LNCAP (cell line): ENCODE data around the gene FSHR.

Experiments used
- TF ChIP-seq, protein P1 (sequence below): fragments of 450-650 bp; IDR thresholded peaks from 2 replicates; pipeline ENCODE4 v1.5.1; 2017; ENCODE audit warnings: mild to moderate bottlenecking

Gene FSHR

DNA sequence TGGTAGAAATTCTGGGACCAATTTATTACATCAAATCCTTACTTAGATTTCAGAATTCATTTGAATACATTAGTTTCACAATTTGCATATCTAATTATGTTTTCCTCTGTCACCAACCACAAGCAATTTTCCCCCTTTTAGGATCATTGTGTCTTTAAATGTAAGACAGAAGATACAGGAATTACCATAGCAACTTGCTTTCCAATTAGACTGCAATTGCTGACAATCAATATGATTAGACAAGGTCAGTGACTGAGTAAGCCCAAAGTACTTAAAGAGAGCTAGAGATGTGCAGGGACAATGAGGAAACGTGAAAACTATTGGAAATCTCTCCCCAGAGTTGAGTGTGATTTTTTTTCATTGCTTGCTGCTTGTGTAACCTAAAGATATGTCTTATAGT lies 121.4 kb downstream of the FSHR start:
- TF ChIP-seq, protein P1, sequence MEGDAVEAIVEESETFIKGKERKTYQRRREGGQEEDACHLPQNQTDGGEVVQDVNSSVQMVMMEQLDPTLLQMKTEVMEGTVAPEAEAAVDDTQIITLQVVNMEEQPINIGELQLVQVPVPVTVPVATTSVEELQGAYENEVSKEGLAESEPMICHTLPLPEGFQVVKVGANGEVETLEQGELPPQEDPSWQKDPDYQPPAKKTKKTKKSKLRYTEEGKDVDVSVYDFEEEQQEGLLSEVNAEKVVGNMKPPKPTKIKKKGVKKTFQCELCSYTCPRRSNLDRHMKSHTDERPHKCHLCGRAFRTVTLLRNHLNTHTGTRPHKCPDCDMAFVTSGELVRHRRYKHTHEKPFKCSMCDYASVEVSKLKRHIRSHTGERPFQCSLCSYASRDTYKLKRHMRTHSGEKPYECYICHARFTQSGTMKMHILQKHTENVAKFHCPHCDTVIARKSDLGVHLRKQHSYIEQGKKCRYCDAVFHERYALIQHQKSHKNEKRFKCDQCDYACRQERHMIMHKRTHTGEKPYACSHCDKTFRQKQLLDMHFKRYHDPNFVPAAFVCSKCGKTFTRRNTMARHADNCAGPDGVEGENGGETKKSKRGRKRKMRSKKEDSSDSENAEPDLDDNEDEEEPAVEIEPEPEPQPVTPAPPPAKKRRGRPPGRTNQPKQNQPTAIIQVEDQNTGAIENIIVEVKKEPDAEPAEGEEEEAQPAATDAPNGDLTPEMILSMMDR: no peak

DNA sequence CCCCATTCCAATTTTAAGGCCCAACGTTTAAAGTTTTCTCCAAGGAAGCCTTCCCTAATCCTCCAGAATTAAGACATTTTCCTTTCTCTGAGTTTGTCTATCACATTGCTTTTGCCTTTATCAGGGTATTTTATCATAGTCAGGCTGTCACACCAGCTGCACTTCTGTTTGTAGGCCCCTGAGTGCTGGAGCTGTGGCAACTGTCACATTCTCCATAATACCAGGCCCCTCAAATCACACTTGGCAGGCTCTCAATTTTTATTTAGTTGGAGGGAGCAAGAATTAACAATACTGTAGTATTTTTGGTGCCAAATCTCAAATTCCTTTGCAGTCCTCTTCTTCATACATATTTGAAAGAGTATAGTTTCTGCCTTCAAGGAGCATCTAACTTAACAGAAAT lies 122.2 kb downstream of the FSHR start:
- TF ChIP-seq, protein P1: no peak

DNA sequence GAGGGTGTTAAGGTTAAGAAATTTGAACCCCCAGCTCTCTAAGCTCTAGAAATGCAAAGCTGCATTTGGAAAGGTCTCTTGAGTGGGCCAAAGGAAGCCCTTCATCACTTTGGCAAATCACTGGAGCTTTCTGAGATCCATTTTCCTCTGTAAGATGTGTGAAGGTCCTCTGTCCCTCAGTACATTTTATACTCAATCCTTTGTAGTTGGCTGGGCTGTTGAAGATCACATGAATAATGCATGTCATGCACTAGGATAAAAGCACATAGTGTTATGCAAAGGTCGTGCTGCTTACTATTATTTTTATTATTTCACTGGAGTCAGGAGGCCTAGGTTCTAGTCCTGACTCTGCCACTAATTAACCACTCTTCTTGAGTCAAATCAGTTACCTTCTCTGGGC lies 124.9 kb downstream of the FSHR start:
- TF ChIP-seq, protein P1: no peak

DNA sequence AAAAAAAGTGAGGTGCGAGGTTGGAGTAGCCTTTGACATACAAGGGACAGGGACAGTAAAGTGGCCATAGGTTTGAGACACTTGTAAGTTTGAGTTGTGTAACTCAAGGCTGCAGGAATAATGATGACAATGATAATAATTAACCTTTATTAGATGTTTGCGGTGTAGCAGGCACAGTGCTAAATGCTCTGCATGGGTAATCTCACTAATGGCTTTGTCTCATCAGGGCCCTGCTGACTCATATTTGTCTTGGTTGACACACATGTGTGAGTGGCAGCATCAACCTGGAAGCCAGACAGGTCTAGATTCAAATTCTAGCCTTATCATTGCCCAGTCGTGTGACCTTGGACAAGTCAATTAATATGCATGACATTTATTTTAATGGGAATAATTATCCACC lies 126.2 kb downstream of the FSHR start:
- TF ChIP-seq, protein P1: no peak

DNA sequence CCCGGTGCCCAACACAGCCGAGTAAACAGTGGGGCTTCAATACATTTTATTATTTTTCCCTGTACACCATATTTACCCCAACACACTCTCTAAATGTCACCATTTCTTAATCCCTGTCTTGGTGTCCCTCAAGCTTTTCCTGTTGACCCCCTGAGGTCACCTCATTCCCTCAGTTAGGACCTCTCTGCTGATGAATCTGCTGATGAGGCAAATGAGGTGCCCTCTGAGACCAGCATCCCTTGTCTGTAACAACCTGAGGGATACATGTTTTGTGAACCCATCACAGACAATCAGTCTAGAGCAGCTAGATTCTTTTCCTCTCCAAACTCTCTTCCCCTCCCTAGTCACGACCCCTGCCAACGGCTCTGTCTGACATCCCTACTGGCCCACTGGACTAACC lies 127.6 kb downstream of the FSHR start:
- TF ChIP-seq, protein P1: no peak

DNA sequence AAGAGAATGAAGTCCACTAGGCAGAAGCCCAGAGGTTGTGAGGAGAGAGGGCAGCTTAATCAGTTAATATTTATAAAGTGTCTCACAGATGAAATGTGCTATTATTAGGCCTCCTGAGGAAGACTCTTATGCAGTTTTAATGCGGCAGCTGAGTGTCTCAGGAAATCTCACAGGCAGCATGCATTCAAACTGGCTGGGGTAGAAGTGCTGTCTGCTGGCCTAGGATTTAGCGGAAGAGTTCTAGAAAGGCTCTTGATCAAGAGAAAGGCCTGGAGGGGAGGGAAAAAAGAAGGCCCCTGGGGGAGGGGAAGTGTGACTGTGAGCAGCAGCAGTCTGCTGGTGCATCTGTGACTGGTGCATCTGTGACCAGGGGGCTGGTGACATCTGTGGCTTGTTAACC lies 133.0 kb downstream of the FSHR start:
- TF ChIP-seq, protein P1: no peak

DNA sequence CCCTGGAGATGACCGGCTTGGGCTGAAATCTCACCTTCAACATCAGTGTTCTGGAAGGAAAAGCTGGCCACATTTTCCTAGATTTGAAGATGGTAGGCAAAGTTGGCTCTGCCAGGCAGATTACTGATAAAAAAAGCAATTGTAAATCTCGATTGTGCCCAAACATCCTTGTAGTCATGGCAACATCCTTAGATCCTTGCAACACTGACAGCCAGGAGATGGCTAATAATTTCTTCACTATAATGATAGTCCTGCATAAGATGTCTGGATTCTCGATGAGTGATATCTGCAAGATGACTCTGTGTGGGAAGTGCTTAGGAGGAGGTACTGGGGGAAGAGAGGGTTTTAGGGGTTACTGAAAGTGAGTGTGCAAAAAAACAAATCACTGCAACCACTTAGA lies 149.1 kb downstream of the FSHR start:
- TF ChIP-seq, protein P1: no peak

DNA sequence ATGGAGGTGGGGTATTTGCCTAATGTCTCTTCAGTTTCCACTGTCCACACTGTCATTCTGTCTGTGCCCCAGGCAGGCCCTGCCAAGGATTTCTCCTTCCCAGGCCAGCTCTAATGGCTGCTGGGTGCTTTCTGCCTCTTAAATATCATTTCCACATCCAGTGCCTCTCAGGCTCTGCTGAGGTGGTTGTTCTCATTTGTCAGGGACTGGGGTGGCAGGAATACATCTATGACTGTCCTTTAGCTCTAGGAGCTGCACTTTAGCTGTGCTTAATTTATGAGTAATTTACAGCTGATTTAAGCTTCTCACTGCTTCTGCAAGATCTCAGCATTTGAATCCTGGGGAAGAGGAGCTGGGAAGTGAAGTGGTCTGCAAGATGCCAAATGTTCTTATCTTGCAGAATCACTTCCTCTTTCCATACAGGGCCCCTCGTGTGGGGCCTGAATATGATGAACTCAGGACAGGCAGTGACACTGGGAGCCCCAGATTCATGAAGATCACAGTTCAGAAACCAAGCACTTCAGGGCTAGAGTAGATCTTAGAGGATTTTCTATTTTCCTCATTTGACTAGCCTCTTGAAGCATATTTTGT lies 150.2 kb downstream of the FSHR start:
- TF ChIP-seq, protein P1: no peak
